T-helper 22 cell (primary cell): ENCODE measurements around the gene CRYBG3.

Source experiments
- DNase-seq: peaks from one replicate; pipeline ENCODE4 v3.0.0-alpha.2; 2020; ENCODE audit warnings: low read depth

CRYBG3 gene

DNA sequence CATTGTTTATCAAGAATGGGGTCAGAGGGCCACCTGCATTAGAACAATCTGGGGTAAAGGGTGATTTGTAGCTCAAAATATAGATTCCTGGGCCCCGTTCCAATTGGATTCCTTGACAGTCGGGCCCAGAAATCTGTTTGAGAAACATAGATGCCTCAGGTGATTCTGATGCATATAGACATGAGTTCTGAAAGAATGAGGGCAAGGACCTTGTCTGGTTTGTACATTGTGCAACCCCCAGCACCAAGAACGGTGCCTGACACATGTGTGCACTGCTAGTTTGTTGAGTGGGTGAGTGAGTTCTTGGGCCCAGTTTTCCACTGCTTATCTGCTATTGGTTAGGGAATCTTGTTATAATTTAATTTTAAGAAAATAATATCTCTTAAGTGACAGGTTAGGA, 16.6 kb downstream of the CRYBG3 start:
- DNase-seq = no peak

GRCh38 chr3:97839944-97840343, 18.1 kb downstream of the CRYBG3 start:
- no peak for DNase-seq

- no peak for DNase-seq
Measured at GRCh38 chr3:97841304-97841703, 19.5 kb downstream of the CRYBG3 start.

GRCh38 chr3:97841956-97842355, 20.1 kb downstream of the CRYBG3 start:
- DNase-seq = no peak

- no peak for DNase-seq
Measured at GRCh38 chr3:97848779-97849178, 27.0 kb downstream of the CRYBG3 start.

- no peak for DNase-seq
Measured at GRCh38 chr3:97857401-97857800, 35.6 kb downstream of the CRYBG3 start.

GRCh38 chr3:97860364-97860763, 38.6 kb downstream of the CRYBG3 start:
- DNase-seq = no peak

GRCh38 chr3:97862582-97862981, 40.8 kb downstream of the CRYBG3 start:
- DNase-seq = no peak

GRCh38 chr3:97863031-97863430, 41.2 kb downstream of the CRYBG3 start:
- no peak for DNase-seq

- no peak for DNase-seq
Measured at GRCh38 chr3:97863775-97864174, 42.0 kb downstream of the CRYBG3 start.

DNA sequence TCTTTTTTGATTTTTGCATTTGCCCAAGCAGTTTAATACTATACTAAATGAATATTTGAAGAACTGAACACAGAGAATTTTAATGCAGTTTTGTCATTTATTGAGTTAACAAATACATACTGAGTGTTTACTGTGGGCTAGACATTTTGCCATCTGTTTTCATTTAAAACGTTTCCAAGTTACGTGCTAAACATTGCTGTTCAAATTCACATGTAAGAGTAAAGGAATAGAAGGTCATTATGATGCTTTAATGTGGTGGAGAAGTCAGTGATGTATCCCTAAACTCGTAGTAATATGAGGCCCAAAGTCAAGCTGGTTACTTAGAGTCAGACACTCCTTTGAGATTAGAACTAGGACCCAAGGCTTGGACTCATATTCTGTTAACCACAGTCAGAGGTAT, 49.4 kb downstream of the CRYBG3 start:
- no peak for DNase-seq

GRCh38 chr3:97871801-97872524, 50.2 kb downstream of the CRYBG3 start:
- DNase-seq = no peak

- DNase-seq = no peak
Measured at GRCh38 chr3:97872525-97873042, 50.8 kb downstream of the CRYBG3 start.

GRCh38 chr3:97880267-97880666, 58.5 kb downstream of the CRYBG3 start:
- DNase-seq = no peak

GRCh38 chr3:97882975-97883598, 61.3 kb downstream of the CRYBG3 start:
- DNase-seq = no peak

DNA sequence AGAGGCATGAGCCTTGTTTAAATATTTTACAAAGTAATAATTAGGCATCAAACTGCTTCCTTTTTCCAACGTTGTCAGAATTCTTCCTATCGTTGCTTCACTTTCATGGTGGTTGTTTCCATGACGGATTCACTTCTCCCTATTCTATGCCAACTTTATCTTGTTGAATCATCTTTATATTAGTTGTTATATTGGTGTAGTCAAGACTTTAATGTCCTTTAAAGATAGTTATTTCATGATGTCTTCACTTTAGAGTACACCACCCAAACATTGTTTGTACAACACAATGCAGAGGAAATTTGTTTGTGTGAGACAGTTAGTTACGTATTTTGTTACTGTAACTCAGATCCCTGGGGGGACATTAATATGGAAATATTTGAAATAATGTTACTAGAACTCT, 61.9 kb downstream of the CRYBG3 start:
- DNase-seq = no peak

DNA sequence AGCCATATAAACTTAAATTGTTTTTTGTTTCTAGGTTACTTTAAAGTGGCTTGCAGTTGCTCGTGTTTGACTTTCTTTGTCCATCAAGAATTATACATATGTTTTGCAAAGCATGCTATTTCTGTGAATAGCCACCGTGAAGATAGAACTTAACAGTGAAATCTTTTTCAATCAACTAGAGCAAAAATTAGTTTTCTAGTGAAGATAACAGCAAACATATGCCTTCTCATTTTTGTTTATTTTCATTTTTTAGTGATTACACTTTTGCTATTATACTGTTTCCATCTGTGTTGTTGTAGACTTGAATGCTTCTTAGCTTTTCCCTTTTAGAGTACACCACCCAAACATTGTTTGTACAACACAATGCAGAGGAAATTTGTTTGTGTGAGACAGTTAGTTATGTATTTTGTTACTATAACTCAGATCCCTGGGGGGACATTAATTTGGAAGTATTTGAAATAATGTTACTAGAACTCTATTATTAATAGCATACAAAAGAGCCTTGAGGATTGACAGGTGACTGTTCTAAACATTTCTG, 62.8 kb downstream of the CRYBG3 start:
- DNase-seq = no peak

- no peak for DNase-seq
Measured at GRCh38 chr3:97885931-97886824, 64.4 kb downstream of the CRYBG3 start.

DNA sequence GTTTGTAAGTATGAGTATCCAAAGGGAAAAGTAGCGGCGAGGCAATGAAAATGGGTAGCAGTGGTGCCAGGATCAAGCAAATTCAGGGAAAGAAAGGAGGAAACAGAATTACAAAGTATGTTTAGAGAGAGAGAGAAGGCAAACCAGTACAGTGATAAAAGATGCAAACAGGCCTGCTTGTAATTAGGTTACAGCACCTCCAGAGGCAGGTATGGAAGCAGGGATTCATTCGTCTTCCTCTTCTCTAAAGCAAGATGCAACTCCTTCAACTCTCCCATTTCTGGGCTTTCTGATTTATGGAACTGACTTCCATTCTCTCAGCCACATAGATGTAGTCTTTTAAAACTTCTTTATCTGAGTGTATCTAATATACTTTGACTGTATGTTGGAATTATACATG, 68.0 kb downstream of the CRYBG3 start:
- DNase-seq = no peak

- no peak for DNase-seq
Measured at GRCh38 chr3:97892852-97893251, 71.0 kb downstream of the CRYBG3 start.

- DNase-seq = no peak
Measured at GRCh38 chr3:97895216-97895615, 73.4 kb downstream of the CRYBG3 start.

GRCh38 chr3:97896129-97896528, 74.3 kb downstream of the CRYBG3 start:
- DNase-seq = no peak
